Neural crest cell (in vitro differentiated cells): ENCODE measurements around the gene ST7. TPM values are rescaled to one million over a fixed set of nuclear protein-coding genes. Genes with fewer than 3 reads are reported as not detected.

Experiments used
- DNase-seq: peaks from one replicate; pipeline ENCODE4 v3.0.0; 2021; ENCODE audit warnings: low read depth, mixed read lengths, low spot score
- H3K27ac Mint-ChIP-seq: one replicate; pipeline ENCODE4 v1.8.0; 2021; ENCODE audit warnings: mild to moderate bottlenecking, mixed read lengths; ENCODE audit not compliant: unreplicated experiment
- H3K27me3 Mint-ChIP-seq: 2 replicates; pipeline ENCODE4 v1.8.0; 2021; ENCODE audit warnings: low read depth, mild to moderate bottlenecking, mixed read lengths
- H3K36me3 Mint-ChIP-seq: 2 replicates; pipeline ENCODE4 v1.8.0; 2021; ENCODE audit warnings: low read depth, mild to moderate bottlenecking, mixed read lengths
- H3K4me1 Mint-ChIP-seq: 2 replicates; pipeline ENCODE4 v1.8.0; 2021; ENCODE audit warnings: mixed read lengths
- H3K4me3 Mint-ChIP-seq: one replicate; pipeline ENCODE4 v1.8.0; 2021; ENCODE audit warnings: mild to moderate bottlenecking, mixed read lengths
- H3K9me3 Mint-ChIP-seq: 2 replicates; pipeline ENCODE4 v1.8.0; 2021; ENCODE audit warnings: mixed read lengths
- total RNA-seq: library from RNA; stranded (reverse); gene quantifications from 2 replicates; pipeline ENCODE4 v1.2.1, GENCODE V29; 2021
- TF ChIP-seq, protein P1 (sequence below): fragments of 200-600 bp; sonication (generic); conservative IDR thresholded peaks from 2 replicates; pipeline ENCODE4 v1.5.0; 2021; ENCODE audit warnings: antibody characterized with exemption, mild to moderate bottlenecking

Gene ST7
- total RNA-seq, 1 donor from 2014 or later: 22.4 TPM

- Mint-ChIP-seq H3K4me1 (peaks cover 4% of the 10 kb centered on the region), H3K36me3 (no peaks in the 10 kb centered on the region), H3K4me3 (no peak overlapping the region), H3K27me3 (no peaks in the 10 kb centered on the region), H3K9me3 (no peaks in the 10 kb centered on the region), H3K27ac (no peak overlapping the region)
- TF ChIP-seq, protein P1, sequence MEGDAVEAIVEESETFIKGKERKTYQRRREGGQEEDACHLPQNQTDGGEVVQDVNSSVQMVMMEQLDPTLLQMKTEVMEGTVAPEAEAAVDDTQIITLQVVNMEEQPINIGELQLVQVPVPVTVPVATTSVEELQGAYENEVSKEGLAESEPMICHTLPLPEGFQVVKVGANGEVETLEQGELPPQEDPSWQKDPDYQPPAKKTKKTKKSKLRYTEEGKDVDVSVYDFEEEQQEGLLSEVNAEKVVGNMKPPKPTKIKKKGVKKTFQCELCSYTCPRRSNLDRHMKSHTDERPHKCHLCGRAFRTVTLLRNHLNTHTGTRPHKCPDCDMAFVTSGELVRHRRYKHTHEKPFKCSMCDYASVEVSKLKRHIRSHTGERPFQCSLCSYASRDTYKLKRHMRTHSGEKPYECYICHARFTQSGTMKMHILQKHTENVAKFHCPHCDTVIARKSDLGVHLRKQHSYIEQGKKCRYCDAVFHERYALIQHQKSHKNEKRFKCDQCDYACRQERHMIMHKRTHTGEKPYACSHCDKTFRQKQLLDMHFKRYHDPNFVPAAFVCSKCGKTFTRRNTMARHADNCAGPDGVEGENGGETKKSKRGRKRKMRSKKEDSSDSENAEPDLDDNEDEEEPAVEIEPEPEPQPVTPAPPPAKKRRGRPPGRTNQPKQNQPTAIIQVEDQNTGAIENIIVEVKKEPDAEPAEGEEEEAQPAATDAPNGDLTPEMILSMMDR: no peak
- DNase-seq: no peak
Measured at GRCh38 chr7:117085275-117085674, 132.0 kb downstream of the ST7 start.

DNA sequence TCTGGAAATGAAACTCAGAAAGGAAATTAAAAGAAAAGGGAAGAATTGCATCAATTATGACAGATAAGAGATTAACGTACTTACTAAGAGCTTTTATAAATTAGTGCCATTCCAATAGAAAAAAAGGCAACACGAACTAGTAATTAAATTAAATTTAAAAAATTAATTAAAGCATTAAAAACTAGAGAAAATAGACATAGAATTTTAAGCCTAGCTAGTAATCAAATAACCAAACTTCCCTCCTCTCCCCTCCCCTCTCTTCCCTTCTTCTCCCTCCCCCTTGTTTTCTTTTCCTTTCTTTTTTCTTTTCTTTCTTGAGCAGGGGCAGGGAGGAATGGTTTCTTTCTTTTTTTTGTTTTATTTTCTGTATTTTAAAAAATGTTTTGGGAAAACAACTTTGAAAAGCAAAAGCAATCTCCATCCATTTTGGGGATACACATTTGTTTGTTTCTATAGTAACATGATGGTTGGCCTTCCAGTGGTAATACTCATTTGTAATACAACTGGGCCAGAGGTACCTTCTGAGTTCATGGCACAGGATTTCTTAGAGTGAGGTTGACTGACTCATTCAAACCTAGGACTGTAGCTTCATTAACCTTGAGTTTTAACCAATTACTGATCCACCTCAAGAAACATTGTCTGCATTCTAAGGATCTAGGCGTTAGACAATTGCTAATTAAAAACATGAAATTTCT is 132.6 kb downstream of the ST7 start:
- H3K27ac Mint-ChIP-seq: no peak overlapping the region
- no peaks in the 10 kb centered on the region for H3K9me3 Mint-ChIP-seq
- no peak for DNase-seq
- TF ChIP-seq, protein P1: no peak
- no peaks in the 10 kb centered on the region for H3K27me3 Mint-ChIP-seq
- H3K4me3 Mint-ChIP-seq: no peak overlapping the region
- H3K36me3 Mint-ChIP-seq: no peaks in the 10 kb centered on the region
- H3K4me1 Mint-ChIP-seq: peaks cover 4% of the 10 kb centered on the region

DNA sequence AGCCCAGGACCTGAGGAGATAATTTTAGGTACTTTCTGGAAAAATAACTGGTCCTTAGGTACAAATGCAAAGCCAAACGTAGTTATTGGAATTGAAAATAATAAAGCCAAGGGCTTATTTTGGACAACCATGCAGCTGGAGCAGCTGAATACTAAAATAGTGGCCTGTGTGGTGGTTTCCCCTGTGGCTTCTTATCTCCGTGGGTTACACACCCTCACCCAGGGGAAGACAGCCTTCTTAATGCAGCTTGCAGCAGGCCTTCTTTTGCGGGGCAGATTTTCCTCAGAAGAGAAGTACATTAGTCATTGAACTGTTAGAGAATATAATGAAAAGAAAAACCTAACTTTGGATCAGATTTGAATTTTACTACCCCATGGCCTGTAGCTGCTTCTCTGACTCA is 133.5 kb downstream of the ST7 start:
- Mint-ChIP-seq H3K27ac (no peak overlapping the region), H3K9me3 (no peaks in the 10 kb centered on the region), H3K27me3 (no peaks in the 10 kb centered on the region), H3K4me3 (no peak overlapping the region), H3K36me3 (no peaks in the 10 kb centered on the region), H3K4me1 (peaks cover 4% of the 10 kb centered on the region)
- DNase-seq: no peak
- TF ChIP-seq, protein P1: no peak

DNA sequence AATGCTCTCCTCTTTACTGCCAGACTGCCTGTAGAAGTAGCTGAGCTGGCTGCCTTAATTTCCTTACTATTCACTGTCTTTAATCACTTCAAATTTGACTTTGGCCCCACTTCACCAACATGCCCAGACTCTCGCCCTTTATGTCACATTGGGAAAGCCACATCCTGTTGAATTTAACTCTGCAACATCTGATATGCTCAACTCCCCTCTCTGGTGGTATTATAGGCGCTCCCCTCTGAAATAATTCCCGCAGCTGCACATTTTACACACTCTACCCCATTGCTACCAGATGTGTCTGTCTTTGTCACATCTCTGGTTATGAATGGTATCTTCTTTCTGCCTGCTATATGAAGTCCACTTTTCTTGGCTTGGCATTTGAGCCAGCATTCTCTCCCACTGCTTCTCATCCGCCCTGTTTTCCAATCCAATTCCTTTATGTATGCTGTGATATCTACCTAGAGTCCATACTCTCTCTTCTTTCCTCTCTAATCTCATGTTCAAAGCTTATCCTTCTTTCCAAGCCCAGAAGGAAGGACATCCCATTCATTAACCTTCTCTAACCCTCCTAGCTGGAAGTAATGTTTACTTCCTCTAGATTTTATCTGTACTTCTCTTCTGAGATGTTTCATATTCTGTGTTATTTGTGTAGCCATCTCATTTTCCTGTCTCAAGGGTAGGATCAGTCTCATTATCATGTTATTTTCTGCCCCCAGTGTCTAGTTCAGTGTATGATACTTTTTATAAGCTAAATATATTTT is 134.5 kb downstream of the ST7 start:
- Mint-ChIP-seq H3K36me3 (no peaks in the 10 kb centered on the region), H3K27me3 (no peaks in the 10 kb centered on the region), H3K9me3 (no peaks in the 10 kb centered on the region), H3K4me1 (peaks cover 4% of the 10 kb centered on the region), H3K4me3 (no peak overlapping the region), H3K27ac (no peak overlapping the region)
- DNase-seq: no peak
- TF ChIP-seq, protein P1: no peak

GRCh38 chr7:117088623-117089194 is 135.4 kb downstream of the ST7 start:
- H3K27ac Mint-ChIP-seq: no peak overlapping the region
- no peaks in the 10 kb centered on the region for H3K36me3 Mint-ChIP-seq
- peaks cover 4% of the 10 kb centered on the region for H3K4me1 Mint-ChIP-seq
- H3K27me3 Mint-ChIP-seq: no peaks in the 10 kb centered on the region
- DNase-seq: no peak
- H3K4me3 Mint-ChIP-seq: no peak overlapping the region
- no peaks in the 10 kb centered on the region for H3K9me3 Mint-ChIP-seq
- TF ChIP-seq, protein P1: no peak
